Neutrophil (primary cell): ENCODE results near the gene SERPINB1.

Source experiments
- H3K27ac ChIP-seq: fragments of 200-600 bp; sonication (generic); 2 replicates; pipeline ENCODE4 v1.5.1; 2016; ENCODE audit warnings: mild to moderate bottlenecking, moderate library complexity
- H3K27me3 ChIP-seq: fragments of 200-600 bp; sonication (generic); 2 replicates; pipeline ENCODE4 v1.6.0; 2016; ENCODE audit warnings: mild to moderate bottlenecking
- H3K36me3 ChIP-seq: fragments of 200-600 bp; sonication (generic); 2 replicates; pipeline ENCODE4 v1.5.1; 2017
- H3K4me1 ChIP-seq, 2 experiments: fragments of 200-600 bp in 1 of 2; sonication (generic) in 1 of 2; 1 replicate in 1 of 2; 2 replicates in 1 of 2; pipeline versions ENCODE4 v1.5.1 to v1.6.1; 2013 to 2016; ENCODE audit warnings: low read depth in 1 of 2, low read length in 1 of 2, mild to moderate bottlenecking in 1 of 2, moderate library complexity in 1 of 2; ENCODE audit not compliant: control insufficient read depth in 1 of 2, insufficient read depth in 1 of 2
- H3K4me3 ChIP-seq, 2 experiments: fragments of 200-600 bp in 1 of 2; sonication (generic) in 1 of 2; 1 replicate in 1 of 2; 2 replicates in 1 of 2; pipeline ENCODE4 v1.5.1; 2013 to 2016; ENCODE audit warnings: low read depth in 1 of 2, low read length in 1 of 2, mild to moderate bottlenecking in 1 of 2, moderate library complexity in 1 of 2
- H3K9me3 ChIP-seq: fragments of 200-600 bp; sonication (generic); 2 replicates; pipeline ENCODE4 v1.5.1; 2016
- CTCF ChIP-seq: fragments of 200-600 bp; sonication (generic); IDR thresholded peaks from 2 replicates; pipeline ENCODE4 v1.5.1; 2016; ENCODE audit warnings: antibody characterized with exemption

Gene SERPINB1

GRCh38 chr6:2848851-2849250, 7.2 kb upstream of the SERPINB1 start:
- Histone ChIP-seq H3K27me3 (no peaks in the 10 kb centered on the region), H3K4me1 (peaks cover 43 to 50% of the 10 kb centered on the region in 2 experiments), H3K4me3 (peak overlapping the region in 1 of 2 experiments; percentile 26), H3K36me3 (no peaks in the 10 kb centered on the region), H3K9me3 (no peaks in the 10 kb centered on the region), H3K27ac (peak overlapping the region; percentile 61)
- TF ChIP-seq CTCF: no peak

GRCh38 chr6:2845880-2846208, 4.2 kb upstream of the SERPINB1 start:
- Histone ChIP-seq H3K27ac (peak overlapping the region; percentile 65), H3K36me3 (no peaks in the 10 kb centered on the region), H3K4me1 (peaks cover 44 to 51% of the 10 kb centered on the region in 2 experiments), H3K27me3 (no peaks in the 10 kb centered on the region), H3K9me3 (no peaks in the 10 kb centered on the region), H3K4me3 (peak overlapping the region in 1 of 2 experiments; percentile 12)
- TF ChIP-seq CTCF: no peak

GRCh38 chr6:2844008-2844407, 2.3 kb upstream of the SERPINB1 start:
- H3K4me1 ChIP-seq: peaks cover 57 to 61% of the 10 kb centered on the region in 2 experiments
- no peak overlapping the region for H3K4me3 ChIP-seq
- peaks cover 13% of the 10 kb centered on the region for H3K36me3 ChIP-seq
- no peak for TF ChIP-seq CTCF
- H3K27me3 ChIP-seq: no peaks in the 10 kb centered on the region
- H3K27ac ChIP-seq: peak overlapping the region; percentile 96
- no peaks in the 10 kb centered on the region for H3K9me3 ChIP-seq

- Histone ChIP-seq H3K36me3 (peaks cover 21% of the 10 kb centered on the region), H3K27ac (peak overlapping the region; percentile 96), H3K4me1 (peaks cover 57 to 61% of the 10 kb centered on the region in 2 experiments), H3K9me3 (no peaks in the 10 kb centered on the region), H3K4me3 (no peak overlapping the region), H3K27me3 (no peaks in the 10 kb centered on the region)
- TF ChIP-seq CTCF: no peak
Observed at GRCh38 chr6:2843138-2843740, 1.6 kb upstream of the SERPINB1 start.

- peak overlapping the region; percentile 96 for H3K27ac ChIP-seq
- H3K4me3 ChIP-seq: peak overlapping the region; percentile 74 to 84
- peaks cover 67 to 71% of the 10 kb centered on the region in 2 experiments for H3K4me1 ChIP-seq
- no peaks in the 10 kb centered on the region for H3K9me3 ChIP-seq
- TF ChIP-seq CTCF: no peak
- no peaks in the 10 kb centered on the region for H3K27me3 ChIP-seq
- H3K36me3 ChIP-seq: peaks cover 32% of the 10 kb centered on the region
Observed at GRCh38 chr6:2842139-2842552, 483 bp upstream of the SERPINB1 start.

- Histone ChIP-seq H3K4me3 (peak overlapping the region; percentile 74 to 84), H3K27me3 (no peaks in the 10 kb centered on the region), H3K36me3 (peaks cover 46% of the 10 kb centered on the region), H3K9me3 (no peaks in the 10 kb centered on the region), H3K27ac (peak overlapping the region; percentile 96), H3K4me1 (peaks cover 69 to 71% of the 10 kb centered on the region in 2 experiments)
- TF ChIP-seq CTCF: no peak
Observed at GRCh38 chr6:2840749-2841061, 958 bp downstream of the SERPINB1 start.
